Measurements from ENCODE around the gene IGF2BP1. TPM values are rescaled to one million over a fixed set of nuclear protein-coding genes. Genes with fewer than 3 reads are reported as not detected.
"Not testable (repeated sequence)": the region's sequence is repeated elsewhere in the genome, so short reads cannot be mapped to it uniquely, and the experiment has no call there.

Gene IGF2BP1
- total RNA-seq, 1 experiment from 2014 or later, result not detected

- no peaks in the 10 kb centered on the region for H3K9me2 ChIP-seq (replicated peaks; ENCODE audit: insufficient read depth, low read length)
- no peak overlapping the region for H2AFZ ChIP-seq (ENCODE audit: low read length)
- DNase-seq, result no peak
- H3K9me3 ChIP-seq (ENCODE audit: low read length), result no peaks in the 10 kb centered on the region
- H3K4me1 ChIP-seq (ENCODE audit: low read length), result no peaks in the 10 kb centered on the region
- no peaks in the 10 kb centered on the region for H4K20me1 ChIP-seq (ENCODE audit: insufficient read depth, low read depth, low read length)
- H3K9ac ChIP-seq (ENCODE audit: low read length), result no peak overlapping the region
- H3K27ac ChIP-seq (ENCODE audit: low read length), result no peak overlapping the region
- H3K27me3 ChIP-seq (ENCODE audit: low read length), result no peaks in the 10 kb centered on the region
- no peaks in the 10 kb centered on the region for H3K36me3 ChIP-seq (ENCODE audit: insufficient read depth, low read length)
- no peak overlapping the region for H3K4me3 ChIP-seq (ENCODE audit: low read length)
- no peaks in the 10 kb centered on the region for H3K79me2 ChIP-seq (ENCODE audit: low read length)
- no peak overlapping the region for H3K4me2 ChIP-seq (ENCODE audit: low read depth, low read length, poor library complexity, severe bottlenecking)
These were observed 95.9 kb downstream of the IGF2BP1 start for GRCh38 chr17:49093131-49093530.

GRCh38 chr17:49100601-49101000 is 103.4 kb downstream of the IGF2BP1 start:
- Histone ChIP-seq H3K36me3 (ENCODE audit: insufficient read depth, low read length) (no peaks in the 10 kb centered on the region), H3K9ac (ENCODE audit: low read length) (no peak overlapping the region), H3K4me3 (ENCODE audit: low read length) (no peak overlapping the region), H3K4me2 (ENCODE audit: low read depth, low read length, poor library complexity, severe bottlenecking) (no peak overlapping the region), H3K4me1 (ENCODE audit: low read length) (no peaks in the 10 kb centered on the region), H3K9me3 (ENCODE audit: low read length) (no peaks in the 10 kb centered on the region), H3K27ac (ENCODE audit: low read length) (no peak overlapping the region), H3K9me2 (replicated peaks; ENCODE audit: insufficient read depth, low read length) (no peaks in the 10 kb centered on the region), H2AFZ (ENCODE audit: low read length) (no peak overlapping the region), H4K20me1 (ENCODE audit: insufficient read depth, low read depth, low read length) (no peaks in the 10 kb centered on the region), H3K79me2 (ENCODE audit: low read length) (no peaks in the 10 kb centered on the region), H3K27me3 (ENCODE audit: low read length) (no peaks in the 10 kb centered on the region)
- no peak for DNase-seq

GRCh38 chr17:49101054-49101534 is 103.9 kb downstream of the IGF2BP1 start:
- no peaks in the 10 kb centered on the region for H4K20me1 ChIP-seq (ENCODE audit: insufficient read depth, low read depth, low read length)
- no peaks in the 10 kb centered on the region for H3K9me2 ChIP-seq (replicated peaks; ENCODE audit: insufficient read depth, low read length)
- no peaks in the 10 kb centered on the region for H3K36me3 ChIP-seq (ENCODE audit: insufficient read depth, low read length)
- no peak for DNase-seq
- H3K4me1 ChIP-seq (ENCODE audit: low read length), result no peaks in the 10 kb centered on the region
- H3K79me2 ChIP-seq (ENCODE audit: low read length), result no peaks in the 10 kb centered on the region
- H3K4me2 ChIP-seq (ENCODE audit: low read depth, low read length, poor library complexity, severe bottlenecking), result no peak overlapping the region
- H3K9me3 ChIP-seq (ENCODE audit: low read length), result no peaks in the 10 kb centered on the region
- H3K4me3 ChIP-seq (ENCODE audit: low read length), result no peak overlapping the region
- no peak overlapping the region for H3K27ac ChIP-seq (ENCODE audit: low read length)
- H3K27me3 ChIP-seq (ENCODE audit: low read length), result no peaks in the 10 kb centered on the region
- H2AFZ ChIP-seq (ENCODE audit: low read length), result no peak overlapping the region
- H3K9ac ChIP-seq (ENCODE audit: low read length), result no peak overlapping the region

- H3K9me2 ChIP-seq (replicated peaks; ENCODE audit: insufficient read depth, low read length); H2AFZ ChIP-seq (ENCODE audit: low read length); H3K27ac ChIP-seq (ENCODE audit: low read length); H3K9ac ChIP-seq (ENCODE audit: low read length); H3K4me1 ChIP-seq (ENCODE audit: low read length); H3K4me3 ChIP-seq (ENCODE audit: low read length); DNase-seq; H3K36me3 ChIP-seq (ENCODE audit: insufficient read depth, low read length); H3K4me2 ChIP-seq (ENCODE audit: low read depth, low read length, poor library complexity, severe bottlenecking); H3K27me3 ChIP-seq (ENCODE audit: low read length); H3K79me2 ChIP-seq (ENCODE audit: low read length); H3K9me3 ChIP-seq (ENCODE audit: low read length); H4K20me1 ChIP-seq (ENCODE audit: insufficient read depth, low read depth, low read length): not testable (repeated sequence)
These were observed 106.2 kb downstream of the IGF2BP1 start for GRCh38 chr17:49103360-49103759.

GRCh38 chr17:49104511-49105074 is 107.4 kb downstream of the IGF2BP1 start:
- DNase-seq, result no peak
- H3K9me2 ChIP-seq (replicated peaks; ENCODE audit: insufficient read depth, low read length), result no peaks in the 10 kb centered on the region
- no peaks in the 10 kb centered on the region for H3K9me3 ChIP-seq (ENCODE audit: low read length)

More at GRCh38 chr17:49104511-49105074, 107.4 kb downstream of the IGF2BP1 start:
- Histone ChIP-seq H3K4me1 (ENCODE audit: low read length) (no peaks in the 10 kb centered on the region), H3K27ac (ENCODE audit: low read length) (no peak overlapping the region), H3K79me2 (ENCODE audit: low read length) (no peaks in the 10 kb centered on the region), H4K20me1 (ENCODE audit: insufficient read depth, low read depth, low read length) (no peaks in the 10 kb centered on the region), H3K4me3 (ENCODE audit: low read length) (no peak overlapping the region), H3K9ac (ENCODE audit: low read length) (no peak overlapping the region), H2AFZ (ENCODE audit: low read length) (no peak overlapping the region), H3K27me3 (ENCODE audit: low read length) (no peaks in the 10 kb centered on the region), H3K36me3 (ENCODE audit: insufficient read depth, low read length) (no peaks in the 10 kb centered on the region), H3K4me2 (ENCODE audit: low read depth, low read length, poor library complexity, severe bottlenecking) (no peak overlapping the region)

Small RNAs within 50 kb of the gene (small RNA-seq; reads per million reads assigned to genes)
- not detected for gene RF00017
- 0.20 reads per million for gene RF01210
- 0.12 reads per million for gene RNU1-42P
- gene RNU6-826P, result not detected

Other genes with a start within 250 kb of the IGF2BP1 start
- gene TTLL6, start 180.2 kb upstream of the IGF2BP1 start, total RNA-seq (2014; rRNA removed; shearing (Covaris generic); ENCODE audit: low replicate concordance), result not detected in 2 replicates
- gene CALCOCO2, start 166.3 kb upstream of the IGF2BP1 start, total RNA-seq (2014; rRNA removed; shearing (Covaris generic); ENCODE audit: low replicate concordance), result 21.8 and 29.7 TPM in 2 replicates
- gene ATP5MC1, start 104.6 kb upstream of the IGF2BP1 start, total RNA-seq (2014; rRNA removed; shearing (Covaris generic); ENCODE audit: low replicate concordance), result 120 and 167 TPM in 2 replicates
- 43.8 and 47.1 TPM in 2 replicates for gene UBE2Z, start 89.0 kb upstream of the IGF2BP1 start, total RNA-seq (2014; rRNA removed; shearing (Covaris generic); ENCODE audit: low replicate concordance)
- gene SNF8, start 52.5 kb upstream of the IGF2BP1 start, total RNA-seq (2014; rRNA removed; shearing (Covaris generic); ENCODE audit: low replicate concordance), result 56.0 and 165 TPM in 2 replicates
- not detected in 2 replicates for gene GIP, start 28.8 kb upstream of the IGF2BP1 start, total RNA-seq (2014; rRNA removed; shearing (Covaris generic); ENCODE audit: low replicate concordance)
- gene B4GALNT2, start 135.4 kb downstream of the IGF2BP1 start, total RNA-seq (2014; rRNA removed; shearing (Covaris generic); ENCODE audit: low replicate concordance), result not detected in 2 replicates
- gene GNGT2, start 213.2 kb downstream of the IGF2BP1 start, total RNA-seq (2014; rRNA removed; shearing (Covaris generic); ENCODE audit: low replicate concordance), result 25.3 and 40.2 TPM in 2 replicates
- gene ABI3, start 213.3 kb downstream of the IGF2BP1 start, total RNA-seq (2014; rRNA removed; shearing (Covaris generic); ENCODE audit: low replicate concordance), result 20.2 and 29.9 TPM in 2 replicates
- 2.3 TPM in 1 of 2 replicates, not detected in the other for gene PHOSPHO1, start 233.4 kb downstream of the IGF2BP1 start, total RNA-seq (2014; rRNA removed; shearing (Covaris generic); ENCODE audit: low replicate concordance)

Measured in Karpas-422 (cell line).